DMS114 treated with DMSO at 0.1 percent for 48 hours (cell line): ENCODE measurements around the gene POFUT2.

Experiments
- DNase-seq: peaks from one replicate; lab custom pipeline; 2025; ENCODE audit not compliant: unreplicated experiment; lab: John Stamatoyannopoulos, UW

The POFUT2 gene

GRCh38 chr21:45226540-45227326 is 61.0 kb downstream of the POFUT2 start:
- no peak for DNase-seq

GRCh38 chr21:45225741-45226327 is 61.9 kb downstream of the POFUT2 start:
- no peak for DNase-seq

GRCh38 chr21:45225041-45225740 is 62.5 kb downstream of the POFUT2 start:
- no peak for DNase-seq

- DNase-seq = no peak
These were observed 63.3 kb downstream of the POFUT2 start for GRCh38 chr21:45224189-45224938.

GRCh38 chr21:45223236-45224185 is 64.2 kb downstream of the POFUT2 start:
- DNase-seq = no peak

GRCh38 chr21:45222001-45222400 is 65.7 kb downstream of the POFUT2 start:
- DNase-seq = no peak

GRCh38 chr21:45220714-45221490 is 66.8 kb downstream of the POFUT2 start:
- DNase-seq = no peak

GRCh38 chr21:45220071-45220481 is 67.6 kb downstream of the POFUT2 start:
- no peak for DNase-seq

GRCh38 chr21:45219517-45219916 is 68.2 kb downstream of the POFUT2 start:
- DNase-seq = no peak

GRCh38 chr21:45217010-45217409 is 70.7 kb downstream of the POFUT2 start:
- DNase-seq = no peak

- DNase-seq = no peak
These were observed 72.5 kb downstream of the POFUT2 start for GRCh38 chr21:45215213-45215612.
